ENCODE results near the gene MSS51.
A peak's percentile ranks its signal among the peaks of the same experiment; 100 is the strongest.

- TF ChIP-seq POLR2A (IDR thresholded peaks at IDR 0.05; ENCODE audit: low read depth, low read length) (no peak), SPI1 (IDR thresholded peaks at IDR 0.05; ENCODE audit: low read depth, low read length) (peak; percentile 83), POLR2AphosphoS5 (IDR thresholded peaks at IDR 0.05; ENCODE audit: low read depth, low read length) (no peak), TAF1 (IDR thresholded peaks at IDR 0.05; ENCODE audit: low read depth, low read length) (no peak), POU2F2 (IDR thresholded peaks at IDR 0.05; ENCODE audit: low read depth, low read length) (no peak)
These were observed 36.2 kb upstream of the MSS51 start for GRCh38 chr10:73469579-73469978.

Measured in GM12891 (cell line).